WTC11 (cell line): ENCODE measurements around the gene VWA5B1.

Source experiments
- CTCF ChIP-seq: fragments of 200-600 bp; IDR thresholded peaks from 2 replicates; pipeline ENCODE4 v1.8.0; 2022; ENCODE audit warnings: antibody characterized with exemption
- JUN ChIP-seq: sonication (generic); formaldehyde crosslinking; IDR thresholded peaks from 2 replicates; pipeline ENCODE4 v1.8.0; 2023; ENCODE audit warnings: mild to moderate bottlenecking, missing genetic modification reagents
- MAX ChIP-seq: sonication (generic); formaldehyde crosslinking; IDR thresholded peaks from 2 replicates; pipeline ENCODE4 v1.8.0; 2022; ENCODE audit warnings: mild to moderate bottlenecking, missing genetic modification reagents
- TCF7 ChIP-seq: sonication (generic); formaldehyde crosslinking; IDR thresholded peaks from 2 replicates; pipeline ENCODE4 v1.8.0; 2022; ENCODE audit warnings: mild to moderate bottlenecking, low read depth, missing genetic modification reagents, moderate library complexity
- ZNF263 ChIP-seq: sonication (generic); formaldehyde crosslinking; IDR thresholded peaks from 2 replicates; pipeline ENCODE4 v1.8.1; 2022; ENCODE audit warnings: low read depth, mild to moderate bottlenecking, moderate library complexity, missing genetic modification reagents

DNA sequence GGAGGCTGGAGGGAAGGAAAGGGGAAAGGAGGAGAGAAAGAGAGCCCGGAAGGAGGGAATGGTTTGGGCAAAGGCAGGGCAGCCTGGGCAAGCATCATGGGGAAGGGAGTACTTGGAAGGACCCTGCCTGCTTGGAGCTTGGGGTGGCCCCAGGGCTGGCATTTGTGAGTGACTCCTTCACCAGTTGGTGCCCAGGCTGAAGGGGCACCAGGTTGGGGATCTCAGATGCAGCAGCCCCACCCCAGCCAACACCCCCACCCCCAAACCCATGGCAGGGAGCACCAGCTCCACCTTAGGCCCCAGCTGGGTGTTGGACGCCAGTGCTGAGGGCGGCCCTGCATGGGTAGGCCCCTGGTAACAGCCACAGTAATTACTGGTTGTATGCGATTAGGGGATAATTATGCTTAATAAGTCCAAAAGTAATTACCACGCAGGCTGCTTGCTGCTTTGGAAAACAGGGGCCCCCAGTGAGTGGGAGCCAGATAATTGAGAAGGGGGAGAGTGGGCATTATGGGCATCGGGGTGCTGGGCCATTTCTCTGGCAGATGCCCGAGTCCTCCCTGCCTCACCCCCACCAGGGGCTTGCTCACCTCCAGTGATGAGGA, 78.3 kb downstream of the VWA5B1 start:
- no peak for TF ChIP-seq CTCF
- no peak for TF ChIP-seq MAX
- TF ChIP-seq JUN, result no peak
- no peak for TF ChIP-seq ZNF263 (CRISPR knock-in tag)
- TF ChIP-seq TCF7, result no peak
